ENCODE results near the gene CDK18.

Gene CDK18

DNA sequence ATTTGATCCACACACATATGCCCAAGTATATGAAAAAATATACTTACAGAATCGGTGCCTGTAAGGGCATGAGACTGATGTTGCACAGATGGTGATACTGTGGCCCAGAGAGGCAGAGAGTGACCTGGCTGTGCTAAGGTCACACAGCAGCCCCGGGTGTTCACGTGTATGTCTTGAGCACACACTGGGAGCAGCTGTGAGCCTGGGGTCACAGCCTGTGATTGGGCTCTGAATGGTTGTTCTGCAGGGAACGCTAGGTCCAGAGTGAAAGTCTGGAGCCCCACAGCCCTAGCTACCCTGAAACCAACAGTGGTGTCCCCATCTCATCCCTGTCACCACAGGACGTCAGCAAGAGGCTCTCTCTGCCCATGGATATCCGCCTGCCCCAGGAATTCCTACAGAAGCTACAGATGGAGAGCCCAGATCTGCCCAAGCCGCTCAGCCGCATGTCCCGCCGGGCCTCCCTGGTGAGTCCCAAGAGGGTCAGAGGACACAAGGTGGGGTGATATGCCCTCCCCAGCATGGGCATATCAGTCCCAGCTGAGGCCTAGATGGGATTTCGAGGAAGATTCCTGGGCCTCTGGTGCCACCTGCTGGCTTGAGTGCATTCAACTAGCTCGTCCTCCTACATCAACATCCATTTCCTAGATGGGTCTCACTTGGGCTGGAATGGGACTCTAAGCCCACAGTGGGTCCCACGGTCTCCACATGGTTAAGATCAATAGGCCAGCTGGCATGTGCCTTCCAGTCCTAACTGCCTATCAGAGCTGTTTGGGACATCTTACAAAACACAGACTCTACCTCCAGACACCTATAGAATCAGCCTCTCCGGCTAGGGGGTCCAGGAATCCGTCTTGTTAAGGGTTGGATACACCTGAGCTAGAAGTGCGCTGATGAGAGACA, 19.7 kb downstream of the CDK18 start:
- DNase-seq (ENCODE audit: low spot score): peak; percentile 69

DNA sequence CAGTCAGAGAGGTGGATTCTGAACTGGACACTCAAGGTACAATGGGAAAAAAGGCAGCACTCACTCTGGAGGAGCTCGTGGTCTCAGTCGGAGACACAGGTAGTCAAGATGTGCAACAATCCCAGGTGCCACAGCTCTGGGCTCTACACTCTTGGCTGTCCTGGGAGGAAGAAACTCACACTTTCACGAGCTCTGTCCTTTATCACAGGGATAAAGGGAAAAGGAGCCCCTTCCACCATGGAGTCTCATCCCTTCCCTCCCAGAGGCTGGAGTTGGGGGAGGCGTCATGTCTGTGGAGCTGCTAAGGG, 20.3 kb downstream of the CDK18 start:
- DNase-seq (ENCODE audit: low spot score): no peak

DNA sequence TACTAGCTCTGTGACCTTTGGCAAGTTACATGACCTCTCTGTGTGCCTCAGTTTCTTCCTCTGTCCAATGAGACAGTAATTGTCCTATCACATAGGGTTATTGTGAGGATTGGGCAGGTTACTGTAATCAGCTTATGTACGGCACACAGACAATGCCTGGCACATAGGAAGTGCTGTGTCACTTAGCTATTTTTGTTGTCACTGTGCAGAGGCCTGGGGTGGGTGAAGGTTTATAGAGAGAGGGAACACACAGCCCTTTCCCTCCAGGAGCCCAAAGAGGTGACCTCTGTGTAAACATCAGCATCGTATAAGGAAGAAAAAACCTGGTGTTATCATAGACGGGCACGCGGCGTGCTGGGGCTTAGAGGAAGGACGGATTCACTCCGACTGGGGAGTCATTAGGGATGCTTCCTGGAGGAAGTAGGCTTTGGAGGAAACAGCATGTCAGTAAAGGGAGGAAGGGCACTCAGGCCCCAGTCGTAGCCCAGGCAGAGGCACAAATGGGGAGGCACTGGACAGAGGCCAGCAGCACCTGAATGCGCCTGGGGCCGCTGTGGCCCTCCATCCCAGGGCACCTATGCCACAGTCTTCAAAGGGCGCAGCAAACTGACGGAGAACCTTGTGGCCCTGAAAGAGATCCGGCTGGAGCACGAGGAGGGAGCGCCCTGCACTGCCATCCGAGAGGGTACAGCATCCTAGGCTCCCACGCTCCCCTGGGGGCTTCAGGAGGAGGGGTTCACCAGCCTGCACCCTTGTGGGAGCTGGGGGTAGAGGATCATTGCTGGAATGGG, 21.2 kb downstream of the CDK18 start:
- DNase-seq (ENCODE audit: low spot score): no peak

DNA sequence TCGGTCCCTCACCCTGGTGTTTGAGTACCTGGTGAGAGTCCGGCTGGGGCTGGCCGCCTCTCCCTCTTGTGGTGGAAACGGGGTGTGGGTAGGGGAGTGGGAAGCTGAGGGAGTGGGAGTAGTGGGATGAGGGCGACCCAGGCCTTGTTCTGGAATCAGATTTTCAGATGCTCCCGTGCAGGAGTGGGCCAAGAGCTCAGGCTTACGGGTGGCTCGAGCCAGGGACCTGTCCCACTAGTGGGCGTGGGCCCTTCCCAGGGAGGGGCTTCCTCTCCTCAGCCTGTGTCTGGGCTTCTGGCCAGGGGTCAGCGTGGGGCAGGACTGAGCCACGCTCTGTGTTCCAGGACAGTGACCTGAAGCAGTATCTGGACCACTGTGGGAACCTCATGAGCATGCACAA, 22.0 kb downstream of the CDK18 start:
- DNase-seq (ENCODE audit: low spot score): no peak

DNA sequence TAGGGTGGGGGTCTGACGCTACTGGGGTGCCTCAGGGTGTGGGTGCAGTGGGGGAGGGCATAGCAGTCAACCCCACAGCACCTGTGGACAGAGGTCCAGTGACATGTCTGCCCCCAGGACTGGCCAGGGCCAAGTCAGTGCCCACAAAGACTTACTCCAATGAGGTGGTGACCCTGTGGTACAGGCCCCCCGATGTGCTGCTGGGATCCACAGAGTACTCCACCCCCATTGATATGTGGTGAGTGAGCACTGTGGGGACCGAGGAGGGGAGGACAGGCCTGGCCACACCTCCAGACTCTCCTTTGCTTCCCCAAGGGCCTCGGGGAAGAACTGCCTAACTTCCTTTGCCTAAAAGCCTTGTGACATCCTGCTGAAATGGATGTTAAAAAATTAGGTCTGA, 23.5 kb downstream of the CDK18 start:
- no peak for DNase-seq (ENCODE audit: low spot score)

DNA sequence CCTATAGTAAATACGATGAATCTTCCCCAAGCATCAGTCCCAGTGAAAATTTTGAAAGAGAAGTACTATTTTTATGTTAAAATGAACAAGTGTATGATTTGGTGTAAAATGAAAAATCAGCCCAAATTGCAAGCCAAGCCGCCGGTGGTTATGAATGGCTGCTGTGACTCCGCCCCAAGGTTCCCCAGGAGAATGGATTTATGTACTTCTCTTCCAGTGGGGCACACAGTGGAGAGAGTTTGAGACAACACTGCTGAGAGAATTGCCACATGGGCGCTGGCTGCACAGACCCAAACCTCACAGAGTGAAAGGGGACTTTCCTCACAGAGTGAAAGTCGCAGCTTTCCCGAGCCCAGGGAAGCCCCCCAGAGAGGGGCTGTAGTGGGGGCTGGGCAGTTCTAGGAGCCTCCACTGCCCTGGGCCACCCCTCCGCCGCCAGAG, 24.0 kb downstream of the CDK18 start:
- no peak for DNase-seq (ENCODE audit: low spot score)

DNA sequence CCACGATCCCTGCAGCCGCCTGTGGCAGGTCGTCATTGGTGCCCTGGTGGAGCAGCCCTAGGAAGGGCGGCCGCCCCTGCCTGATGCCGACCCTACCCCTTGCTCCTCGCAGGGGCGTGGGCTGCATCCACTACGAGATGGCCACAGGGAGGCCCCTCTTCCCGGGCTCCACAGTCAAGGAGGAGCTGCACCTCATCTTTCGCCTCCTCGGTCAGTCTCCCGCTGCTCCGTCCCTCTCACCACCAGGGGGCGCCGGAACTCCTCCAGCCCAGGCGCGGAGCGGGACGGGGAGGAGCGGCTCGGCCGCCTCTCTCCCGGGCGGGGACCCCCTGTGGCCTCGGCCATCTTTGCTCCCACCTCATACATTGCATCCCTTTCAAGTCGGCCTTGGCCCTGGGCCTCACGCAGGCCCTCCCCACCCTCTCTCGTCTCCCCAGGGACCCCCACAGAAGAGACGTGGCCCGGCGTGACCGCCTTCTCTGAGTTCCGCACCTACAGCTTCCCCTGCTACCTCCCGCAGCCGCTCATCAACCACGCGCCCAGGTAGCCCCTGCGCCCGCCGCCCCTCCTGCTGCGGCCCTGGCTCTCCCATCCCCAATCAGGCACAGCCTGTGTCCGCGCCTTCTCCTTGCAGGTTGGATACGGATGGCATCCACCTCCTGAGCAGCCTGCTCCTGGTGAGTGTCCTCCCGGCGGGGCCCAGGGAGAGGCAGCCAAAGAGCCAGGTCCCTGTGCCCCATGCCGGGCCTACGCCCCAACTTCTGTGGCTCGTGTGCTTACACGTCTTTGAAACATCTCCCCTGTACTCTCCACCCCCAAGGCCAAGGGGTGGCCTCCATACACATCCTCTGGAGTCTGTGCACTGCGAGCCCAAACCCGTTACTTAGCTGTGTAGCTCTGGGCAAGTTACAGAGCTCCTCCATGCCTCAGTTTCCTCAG, 24.7 kb downstream of the CDK18 start:
- DNase-seq (ENCODE audit: low spot score): peak; percentile 47

DNA sequence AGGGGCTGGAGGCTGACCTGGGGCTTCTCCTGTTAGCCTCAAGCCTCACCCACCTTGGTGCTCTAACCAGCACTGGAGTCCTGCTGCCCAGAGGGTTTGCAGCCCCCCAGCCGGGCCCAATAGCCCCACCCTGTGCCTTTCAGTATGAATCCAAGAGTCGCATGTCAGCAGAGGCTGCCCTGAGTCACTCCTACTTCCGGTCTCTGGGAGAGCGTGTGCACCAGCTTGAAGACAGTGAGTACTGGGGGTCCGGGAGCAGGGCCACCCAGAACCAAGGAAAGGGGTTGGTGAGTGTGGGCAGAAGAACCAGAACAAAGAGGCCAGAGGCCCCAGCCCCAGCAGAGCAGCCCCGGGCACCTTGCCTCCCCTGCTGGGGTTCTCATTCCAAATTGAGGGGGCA, 25.6 kb downstream of the CDK18 start:
- DNase-seq (ENCODE audit: low spot score): no peak

DNA sequence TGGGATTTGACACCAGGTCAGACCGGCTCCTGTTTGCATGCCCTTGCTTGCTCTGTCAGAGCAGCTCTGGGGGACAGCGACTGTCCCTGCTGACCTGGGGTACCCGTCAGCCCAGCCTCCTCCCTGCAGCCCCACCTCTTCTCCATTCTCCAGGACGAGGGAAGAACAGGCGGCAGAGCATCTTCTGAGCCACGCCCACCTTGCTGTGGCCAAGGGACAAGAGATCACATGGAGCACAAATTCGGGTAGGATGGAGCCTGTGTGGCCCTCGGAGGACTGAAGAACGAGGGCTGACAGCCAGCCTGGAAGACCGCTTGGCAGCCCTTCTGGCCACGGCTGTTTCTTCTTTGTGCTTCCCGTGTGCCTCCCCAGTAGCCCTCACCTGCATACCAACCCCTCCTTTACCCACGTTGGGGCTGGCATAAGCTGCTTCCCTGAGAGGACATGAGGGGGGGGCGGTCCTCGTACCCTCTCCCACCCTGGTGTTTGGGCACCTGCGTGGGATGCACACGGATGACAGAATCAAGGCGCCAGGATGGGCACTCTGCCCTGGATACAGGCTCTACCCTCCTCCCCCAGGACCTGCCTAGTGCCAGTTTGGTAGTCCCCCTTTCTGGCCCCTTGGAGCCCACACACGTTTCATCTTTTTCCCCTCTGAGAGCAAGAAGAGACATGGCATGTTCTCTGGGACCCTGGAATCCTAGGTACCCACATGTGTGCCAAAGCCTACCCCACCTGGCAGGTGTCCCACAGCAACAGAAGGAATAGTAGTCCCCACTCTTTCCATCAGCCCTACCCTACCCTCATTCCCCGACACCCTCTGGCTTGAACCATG, 26.9 kb downstream of the CDK18 start:
- DNase-seq (ENCODE audit: low spot score): no peak

DNA sequence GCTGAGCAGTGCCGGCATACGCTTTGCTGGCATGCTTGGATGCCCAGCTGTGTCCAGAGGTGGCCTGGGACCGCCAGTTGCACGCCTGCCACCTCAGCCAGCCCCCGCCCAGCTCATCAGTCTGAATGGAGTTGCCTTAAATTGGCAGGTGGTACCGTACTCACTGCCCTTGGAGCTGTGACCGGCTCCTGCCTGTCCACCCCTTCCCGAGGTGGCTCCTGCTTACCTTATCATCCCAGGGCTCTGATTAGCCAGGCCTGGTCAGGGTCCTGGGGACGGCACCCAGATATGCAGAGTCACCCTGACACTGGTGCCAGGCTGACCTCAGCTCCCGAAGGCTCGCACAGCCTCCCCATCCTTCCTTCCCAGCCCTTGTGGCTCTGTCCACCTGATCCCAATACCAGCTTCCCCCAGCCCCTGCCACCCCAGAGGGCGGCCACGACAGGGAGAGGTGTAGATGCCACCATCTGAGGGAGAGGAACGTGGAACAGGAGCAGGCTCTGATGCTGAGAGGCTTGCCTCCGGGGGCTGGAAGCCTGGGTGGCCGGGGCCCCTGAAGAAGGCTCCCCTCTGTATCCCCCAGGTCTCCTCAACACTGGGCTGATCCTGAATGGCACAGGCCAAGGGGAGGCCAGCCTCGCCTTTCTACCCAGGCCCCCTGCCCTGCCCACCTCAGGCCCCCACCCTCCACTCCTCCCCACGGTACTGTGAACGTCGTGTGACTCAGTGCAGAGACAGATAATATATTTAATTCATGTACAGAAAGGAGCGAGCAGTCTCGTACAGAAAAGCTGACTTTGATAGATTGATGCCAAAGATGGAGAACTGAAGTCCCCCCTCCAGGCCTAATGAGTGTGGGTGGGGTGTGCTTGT, 27.8 kb downstream of the CDK18 start:
- DNase-seq (ENCODE audit: low spot score): no peak

DNA sequence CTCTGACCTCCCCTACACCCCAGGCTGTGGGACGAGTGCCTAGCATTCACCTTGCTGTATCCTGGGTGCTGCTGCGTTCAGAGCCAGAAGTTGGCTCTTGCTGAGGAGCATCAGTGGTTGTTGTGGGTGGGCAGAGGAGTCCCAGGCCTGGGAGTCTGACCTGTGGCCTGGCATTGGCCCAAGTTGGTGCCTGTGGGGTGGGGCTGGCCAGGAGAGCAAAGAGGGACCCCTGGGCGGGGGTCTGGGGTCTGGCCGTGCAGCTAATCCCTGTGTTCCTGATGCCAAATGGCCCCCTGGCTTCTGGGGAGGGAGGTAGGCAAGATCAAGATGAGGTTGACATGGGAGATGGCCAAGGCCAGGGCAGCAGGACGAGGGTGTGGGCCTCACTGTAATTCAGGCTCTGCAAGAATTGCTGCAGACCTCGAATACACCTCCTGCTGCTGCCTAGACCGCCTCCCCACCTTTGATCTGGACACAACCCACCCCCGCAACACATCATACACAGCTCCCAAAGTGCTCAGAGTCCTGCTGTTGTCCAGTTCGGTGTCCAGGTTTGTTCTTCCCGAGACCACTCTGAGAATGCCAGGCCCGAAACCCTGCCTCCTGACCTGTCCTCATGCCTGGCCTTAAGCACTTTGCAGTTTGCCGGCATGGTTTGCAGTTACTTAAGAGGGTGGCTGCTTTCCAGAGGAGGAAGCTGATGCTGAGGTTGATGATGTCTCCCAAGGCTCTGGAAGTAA, 28.7 kb downstream of the CDK18 start:
- DNase-seq (ENCODE audit: low spot score): no peak

DNA sequence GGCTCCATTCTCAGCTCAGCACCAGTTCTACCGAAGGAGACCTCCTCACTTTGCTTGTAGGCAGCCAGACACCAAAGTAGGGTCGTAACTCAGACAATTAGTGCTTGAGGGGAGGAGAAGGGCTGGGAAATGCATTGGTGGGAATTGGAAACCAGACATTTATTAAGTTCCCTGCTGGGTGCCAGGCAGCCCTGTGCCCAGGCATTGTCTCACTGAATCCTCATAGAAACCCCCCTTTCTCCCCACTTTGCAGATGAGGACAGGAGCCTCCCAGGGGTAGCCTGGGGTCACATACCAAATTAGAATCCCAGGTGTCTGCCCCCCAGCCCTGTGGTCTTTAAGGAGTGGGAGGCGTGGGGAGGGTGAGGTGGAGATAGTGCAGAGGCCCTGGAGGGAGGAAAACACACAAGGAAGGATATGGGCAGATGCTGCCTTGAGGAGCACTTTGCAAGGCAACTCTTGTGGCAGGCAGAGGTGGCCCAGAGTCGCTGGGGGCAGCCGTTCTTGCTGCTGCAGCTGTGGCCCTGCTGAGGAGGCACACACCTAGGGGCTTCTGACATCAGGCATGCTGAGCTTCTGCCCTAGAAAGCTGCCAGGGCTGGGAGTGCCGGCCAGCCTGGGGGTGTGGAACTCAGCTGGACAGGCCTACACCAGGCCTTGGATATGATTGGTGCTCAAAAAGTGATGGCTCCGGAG, 29.4 kb downstream of the CDK18 start:
- DNase-seq (ENCODE audit: low spot score): no peak

DNA sequence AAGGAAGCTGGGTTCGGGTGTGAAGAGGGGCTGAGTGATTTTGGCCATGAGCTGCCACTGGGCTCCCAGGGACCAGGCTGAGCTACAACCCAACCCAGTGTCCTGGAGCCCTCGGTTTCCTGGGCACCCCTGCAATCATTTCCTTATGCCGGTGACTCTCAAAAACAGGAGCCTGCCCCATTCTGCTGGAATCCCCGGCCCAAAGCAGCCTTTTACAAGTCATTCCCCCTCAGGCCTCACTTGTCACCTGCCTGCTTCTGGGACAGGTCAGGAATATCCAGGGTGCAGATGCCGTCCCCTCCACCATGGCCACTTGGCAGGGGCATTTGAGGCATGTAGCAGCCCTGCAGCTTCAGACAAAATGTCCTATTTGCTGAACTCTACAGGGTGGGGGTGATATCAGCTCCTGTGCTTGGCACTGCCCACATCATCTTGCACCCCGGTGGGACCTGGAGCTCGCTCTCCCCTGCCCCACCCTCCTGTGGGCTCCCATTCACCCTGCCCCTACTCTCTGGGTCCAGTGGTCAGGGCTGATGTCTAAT, 30.0 kb downstream of the CDK18 start:
- DNase-seq (ENCODE audit: low spot score): no peak

DNA sequence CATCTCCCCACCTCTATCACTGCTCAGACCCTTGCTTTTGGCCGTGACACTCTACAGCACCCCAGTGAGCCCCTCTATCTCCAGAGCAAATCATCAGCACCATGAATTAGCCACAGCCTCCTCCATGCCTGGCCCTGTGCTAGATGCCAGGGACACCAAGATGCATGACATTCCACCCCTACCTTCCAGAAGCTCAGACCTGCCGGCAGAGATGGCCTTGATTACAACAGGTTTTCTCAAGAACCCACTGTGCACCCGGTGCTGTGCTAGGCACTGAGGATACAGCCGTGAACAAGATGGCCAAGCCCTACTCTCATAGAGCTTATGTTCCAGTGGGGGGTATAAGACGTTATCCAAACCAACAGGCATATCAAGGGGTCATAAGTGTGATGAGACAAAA, 30.6 kb downstream of the CDK18 start:
- DNase-seq (ENCODE audit: low spot score): no peak

DNA sequence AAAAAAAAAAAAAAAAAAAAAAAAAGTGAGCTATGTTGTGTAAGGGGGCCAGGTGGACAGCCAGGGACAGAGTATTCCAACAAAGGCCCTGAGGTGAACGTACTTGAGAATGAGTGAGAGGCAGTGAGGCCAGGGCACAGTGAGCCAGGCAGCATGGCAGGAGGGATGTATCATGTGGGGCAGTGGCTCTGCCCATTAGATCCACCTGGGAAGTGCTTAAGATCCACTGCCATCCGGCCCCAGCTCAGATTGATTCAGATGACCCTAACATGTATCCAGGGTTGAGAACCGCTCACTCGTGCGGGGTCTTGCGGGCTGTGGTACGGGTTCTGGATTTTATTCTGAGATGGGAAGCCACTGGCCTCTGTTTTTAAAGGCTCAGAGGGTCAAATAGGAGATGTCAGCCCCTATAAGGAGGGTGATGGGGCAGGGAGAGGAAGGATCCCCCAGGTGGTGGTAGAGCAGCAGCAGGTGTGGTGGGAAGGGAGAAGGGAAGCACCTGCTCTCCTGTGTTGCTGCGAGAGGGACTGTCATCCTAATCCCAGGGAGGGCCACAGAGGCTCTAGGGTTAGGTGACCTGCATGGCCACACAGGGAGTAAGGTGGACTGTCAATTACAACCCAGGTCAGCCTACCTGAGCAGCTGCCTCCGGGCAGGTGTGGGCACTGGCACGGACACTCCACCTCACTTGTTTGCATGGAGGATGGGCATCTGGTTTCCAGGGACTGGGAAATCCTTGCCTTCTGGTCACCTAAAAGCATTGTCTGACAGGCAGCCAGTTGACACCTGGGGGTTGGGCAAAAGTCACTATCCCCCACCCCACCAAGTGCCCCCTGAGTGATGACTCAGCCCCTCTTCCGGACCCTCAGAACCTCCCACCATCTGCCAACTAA, 31.6 kb downstream of the CDK18 start:
- DNase-seq (ENCODE audit: low spot score): no peak

DNA sequence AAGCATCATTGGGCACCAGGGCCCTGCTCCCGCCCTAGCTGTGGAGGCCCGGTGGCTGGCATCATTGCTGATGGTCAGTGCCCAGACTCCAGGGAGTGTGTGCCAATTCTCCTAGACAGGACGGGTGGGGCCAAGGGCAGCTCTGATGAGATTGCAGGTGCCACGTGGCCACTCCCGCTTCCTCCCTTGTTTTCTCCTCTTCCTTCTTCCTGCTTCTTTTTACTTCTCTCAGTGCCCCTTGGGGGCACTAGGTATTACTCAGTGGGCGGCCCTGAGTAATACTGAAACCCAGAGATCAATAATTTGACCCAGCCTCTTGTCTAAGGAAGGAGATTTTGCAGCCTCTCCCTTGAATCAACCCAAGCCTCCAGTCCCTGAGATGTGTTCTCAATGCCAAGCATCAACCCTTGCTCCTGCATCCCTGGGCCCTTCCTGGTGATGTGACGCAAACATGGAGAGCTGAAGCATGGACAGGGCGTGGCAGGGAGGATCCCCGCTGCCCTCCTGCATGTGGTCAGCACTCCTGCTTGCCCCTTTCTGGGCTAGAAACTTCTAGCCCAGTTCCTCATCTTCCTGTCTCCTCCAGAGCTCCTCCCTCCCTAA, 32.4 kb downstream of the CDK18 start:
- DNase-seq (ENCODE audit: low spot score): no peak

DNA sequence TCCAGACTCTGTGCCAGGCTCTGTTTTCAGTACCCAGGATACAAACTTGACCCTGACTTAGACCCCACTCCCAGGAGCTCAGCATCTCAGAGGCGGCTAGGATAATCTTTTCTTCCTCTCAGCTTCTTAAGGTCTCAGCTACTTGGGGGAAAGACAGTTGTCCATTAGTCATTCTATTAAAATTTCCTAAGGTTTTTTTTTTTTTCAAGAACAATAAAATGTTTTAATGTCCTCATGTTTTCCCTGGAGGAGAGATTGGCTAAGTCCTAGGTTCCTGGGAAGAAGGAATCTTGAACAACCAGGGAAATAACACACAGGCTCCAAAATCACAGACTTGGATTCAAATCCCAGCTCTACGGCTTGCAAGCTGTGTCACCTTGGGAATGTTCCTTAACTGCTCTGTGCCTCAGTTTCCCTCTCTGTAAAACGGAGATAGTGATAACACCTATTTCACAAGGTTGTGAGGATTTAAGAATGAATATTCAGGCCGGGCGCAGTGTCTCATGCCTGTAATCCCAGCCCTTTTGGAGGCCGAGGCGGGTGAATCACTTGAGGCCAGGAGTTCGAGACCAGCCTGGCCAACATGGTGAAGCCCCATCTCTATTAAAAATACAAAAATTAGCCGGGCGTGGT, 33.0 kb downstream of the CDK18 start:
- no peak for DNase-seq (ENCODE audit: low spot score)

Data from RKO (cell line).